Subcutaneous adipose tissue (tissue), 4 donors: ENCODE results near the gene ZCCHC2. TPM values are rescaled to one million over a fixed set of nuclear protein-coding genes. Genes with fewer than 3 reads are reported as not detected.

Source experiments
- CTCF ChIP-seq: fragments of 450-650 bp; IDR thresholded peaks from one replicate; pipeline ENCODE4 v1.5.1; 2016; ENCODE audit warnings: low read depth, mild to moderate bottlenecking, control low read depth, antibody characterized with exemption, moderate library complexity
- total RNA-seq, 4 donors: library from RNA; depleted of rRNA; stranded (reverse); fragments of >200 nt; gene quantifications; one replicate each; pipeline ENCODE4 v1.1.0, GENCODE V29; 2016

The ZCCHC2 gene
- total RNA-seq, 4 donors from 2014 or later = 33.5 to 48.1 (median 37.1) TPM

- TF ChIP-seq CTCF = no peak
Measured at GRCh38 chr18:62577765-62578164, 54.9 kb downstream of the ZCCHC2 start.

GRCh38 chr18:62578980-62579511, 56.2 kb downstream of the ZCCHC2 start:
- TF ChIP-seq CTCF = no peak

- no peak for TF ChIP-seq CTCF
Measured at GRCh38 chr18:62583376-62583775, 60.6 kb downstream of the ZCCHC2 start.

GRCh38 chr18:62584241-62585120, 61.7 kb downstream of the ZCCHC2 start:
- no peak for TF ChIP-seq CTCF

GRCh38 chr18:62585274-62586150, 62.7 kb downstream of the ZCCHC2 start:
- TF ChIP-seq CTCF = no peak

GRCh38 chr18:62586151-62586774, 63.4 kb downstream of the ZCCHC2 start:
- TF ChIP-seq CTCF = no peak
